GM10847 (cell line): ENCODE data around the gene TGFBR3.

Source experiments
- POLR2A ChIP-seq: IDR thresholded peaks from 2 replicates; pipeline ENCODE4 v1.6.1; 2011; ENCODE audit not compliant: insufficient read length; ENCODE audit errors: extremely low read depth

The TGFBR3 gene

DNA sequence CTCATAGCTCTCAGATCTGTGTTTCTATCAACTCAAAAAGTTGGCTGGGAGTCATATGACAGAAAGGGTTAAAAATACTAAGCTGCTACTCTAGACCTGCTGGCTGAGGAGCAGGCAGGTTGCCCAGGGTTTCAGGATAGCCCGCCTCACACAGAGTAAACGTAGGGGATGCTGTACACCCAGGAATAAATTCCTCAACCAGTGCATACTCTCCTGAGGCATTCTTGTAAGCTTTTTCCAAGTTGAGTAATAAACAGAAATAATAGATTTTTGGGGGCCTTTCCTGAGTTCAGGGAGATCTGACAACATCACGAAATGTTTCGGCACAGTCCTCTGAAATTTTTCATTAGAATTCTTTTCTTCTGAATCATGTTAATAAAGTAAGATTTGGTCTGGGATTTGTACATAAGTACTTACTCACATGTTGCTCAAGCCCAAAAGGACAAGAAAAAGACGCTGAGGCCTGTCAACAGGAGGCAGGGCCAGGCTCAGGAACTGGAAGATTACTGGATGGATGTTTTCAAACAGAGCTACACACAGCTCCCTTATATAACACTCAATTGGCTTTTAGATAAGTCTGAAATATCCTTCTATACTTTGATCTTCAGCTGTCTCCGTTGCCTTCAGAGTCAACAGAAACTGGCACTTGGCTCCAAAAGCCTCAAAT is 41.0 kb downstream of the TGFBR3 start:
- no peak for TF ChIP-seq POLR2A

DNA sequence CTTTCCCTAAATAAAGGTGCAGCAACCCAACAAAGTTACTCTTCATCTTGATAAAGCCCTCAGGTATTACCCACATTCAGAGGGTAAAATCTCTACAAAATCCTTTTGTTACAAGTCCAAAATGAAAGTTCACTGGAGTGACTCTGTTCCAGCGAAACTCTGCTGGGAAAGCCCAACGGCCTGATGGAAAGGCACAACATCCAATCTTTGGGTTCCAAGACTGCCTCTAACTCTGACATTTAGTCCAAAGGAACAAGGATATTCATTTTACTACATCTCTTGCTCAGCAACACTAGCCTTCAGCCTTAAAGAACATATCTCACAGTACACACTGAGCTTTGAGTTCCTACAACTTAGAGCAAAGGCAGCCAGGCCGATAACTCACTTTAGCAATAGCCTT is 42.1 kb downstream of the TGFBR3 start:
- TF ChIP-seq POLR2A = no peak

DNA sequence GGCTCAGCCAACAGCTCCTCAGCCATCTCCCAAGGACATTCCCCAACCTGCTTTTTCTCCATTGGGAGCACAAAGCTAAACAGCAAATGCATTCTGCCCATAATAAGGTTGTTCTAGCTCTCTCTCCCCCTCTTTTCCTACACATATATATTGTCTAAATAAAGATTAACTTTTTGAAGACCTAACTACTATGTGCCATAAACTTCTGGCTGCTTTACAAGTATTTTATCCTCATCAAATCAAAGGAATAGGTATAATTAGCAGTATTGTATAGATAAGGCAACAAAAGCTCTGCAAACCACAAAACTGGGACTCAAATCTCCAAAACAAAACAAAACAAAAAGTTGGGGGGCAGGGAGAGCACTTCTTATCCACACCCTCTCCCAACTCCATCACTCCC is 43.4 kb downstream of the TGFBR3 start:
- no peak for TF ChIP-seq POLR2A

DNA sequence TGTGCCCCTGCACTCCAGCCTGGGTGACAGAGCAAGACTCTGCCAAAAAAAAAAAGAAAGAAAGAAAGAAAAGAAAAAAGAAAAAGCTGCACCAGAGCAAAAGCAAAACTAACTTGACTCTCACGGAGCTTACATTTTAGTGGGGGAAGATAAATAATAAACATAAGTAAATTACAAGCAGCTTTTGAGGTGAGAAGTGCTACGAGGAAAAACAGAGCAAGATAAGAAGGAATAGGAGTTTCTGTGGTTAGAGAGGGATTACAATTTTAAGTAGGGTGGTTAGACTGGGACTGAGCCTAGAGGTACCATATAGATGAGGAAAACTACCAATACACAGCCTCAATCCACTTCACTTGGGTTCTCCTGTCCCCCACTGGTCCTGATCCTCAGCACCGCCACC is 43.9 kb downstream of the TGFBR3 start:
- TF ChIP-seq POLR2A = no peak

DNA sequence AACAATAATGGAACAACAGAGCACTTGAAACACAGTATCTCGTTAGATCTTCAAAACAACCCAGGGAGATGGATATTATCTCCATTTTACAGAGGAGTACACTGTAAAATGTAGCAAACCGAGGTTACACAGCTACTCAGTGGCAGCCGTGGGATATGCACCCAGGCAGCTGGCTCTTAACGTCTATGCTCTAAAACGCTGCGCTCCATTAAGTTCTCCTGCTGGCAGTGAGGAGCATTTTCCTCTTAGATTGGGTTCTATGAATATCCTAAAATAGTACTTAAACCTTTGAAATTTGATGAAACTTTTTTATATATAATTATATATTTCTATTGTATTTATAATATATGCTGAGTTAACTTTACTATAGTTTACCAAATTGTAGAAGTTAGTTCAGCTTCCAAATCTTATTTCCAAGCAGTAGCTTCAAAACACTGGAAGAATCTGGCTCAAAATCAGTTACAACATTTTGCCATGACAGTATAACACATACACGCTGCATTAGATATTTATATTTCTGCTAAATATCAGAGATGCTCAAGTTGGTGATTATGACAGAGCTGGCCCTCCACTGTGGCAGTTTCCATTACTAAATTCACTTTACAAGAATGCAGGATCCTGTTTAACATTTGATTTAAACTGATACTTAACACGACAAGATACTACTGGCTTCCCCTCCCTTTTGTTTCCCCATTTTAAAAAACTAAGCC is 49.5 kb downstream of the TGFBR3 start:
- no peak for TF ChIP-seq POLR2A

DNA sequence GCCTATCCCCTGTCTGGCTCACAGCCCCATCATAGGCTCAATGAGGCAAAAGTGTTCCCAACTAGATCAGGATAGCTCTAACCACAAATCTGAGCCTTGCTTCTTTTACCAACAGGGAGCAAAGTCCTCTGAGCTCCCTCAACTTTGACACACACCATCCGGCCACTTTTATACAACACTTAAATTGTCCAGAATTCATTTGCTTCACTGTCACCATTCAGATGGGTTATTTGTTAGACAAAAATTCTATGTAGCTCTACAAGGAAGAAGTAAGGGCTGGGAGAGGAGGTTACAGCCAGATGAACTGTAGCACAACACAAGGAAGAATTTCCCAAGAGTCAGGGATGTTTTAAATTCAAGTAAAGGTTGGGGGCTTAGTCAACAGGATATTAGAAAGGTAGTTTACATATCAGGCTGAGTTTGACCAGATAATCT is 50.8 kb downstream of the TGFBR3 start:
- no peak for TF ChIP-seq POLR2A

DNA sequence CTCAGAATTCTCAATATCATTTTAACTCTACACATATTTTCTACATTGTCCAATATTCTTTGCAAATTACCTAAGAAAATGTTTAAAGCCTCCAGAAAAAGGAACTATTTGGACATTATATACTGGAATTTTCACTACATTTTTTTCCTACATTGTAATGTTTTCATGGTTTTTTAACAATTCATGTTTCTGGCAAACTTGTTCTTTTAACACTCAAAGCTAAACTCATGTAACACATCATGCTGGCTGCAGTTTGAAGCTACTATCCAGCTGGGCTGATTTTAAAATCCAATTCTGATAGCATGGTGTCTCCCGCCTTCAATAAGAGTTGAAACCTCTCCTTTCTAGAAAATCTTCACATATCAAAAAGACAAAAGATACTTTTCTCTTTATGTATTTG is 52.0 kb downstream of the TGFBR3 start:
- TF ChIP-seq POLR2A = no peak

DNA sequence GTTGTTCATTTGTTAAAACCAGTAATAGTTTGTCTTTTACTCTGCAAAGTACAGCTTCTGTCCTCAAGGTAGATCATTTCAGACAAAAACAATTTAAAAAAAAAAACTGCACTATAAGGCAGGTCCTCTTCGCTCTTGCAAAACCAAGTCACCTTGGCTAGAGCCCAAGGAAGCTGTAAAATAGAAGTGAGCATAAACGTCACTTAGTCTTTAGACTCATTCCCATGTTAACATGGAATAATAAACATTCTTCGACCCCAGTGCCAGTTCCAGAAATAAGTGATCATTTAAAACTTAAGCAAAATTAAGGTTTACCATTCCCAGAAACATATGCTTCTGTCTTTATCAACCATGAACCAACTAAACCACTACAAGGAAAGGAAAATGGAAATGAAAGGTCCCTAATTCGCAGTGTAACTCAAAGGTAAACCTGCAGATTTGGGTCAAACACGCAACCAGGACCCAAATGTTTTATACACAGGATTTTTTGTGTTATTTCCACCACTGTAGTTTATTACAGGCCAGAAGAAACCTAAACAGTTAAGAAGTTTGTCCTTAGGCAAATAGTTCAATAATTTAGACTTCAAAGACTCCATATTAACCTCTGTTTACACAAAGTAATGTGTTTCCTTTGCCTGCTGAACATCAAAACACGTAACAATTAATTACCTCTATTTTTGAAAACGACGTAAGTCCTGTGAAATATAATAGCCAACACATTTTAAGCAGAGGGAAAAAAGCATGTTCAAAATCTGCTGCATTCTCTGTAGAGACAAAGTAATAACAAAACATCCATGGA is 54.6 kb downstream of the TGFBR3 start:
- no peak for TF ChIP-seq POLR2A

DNA sequence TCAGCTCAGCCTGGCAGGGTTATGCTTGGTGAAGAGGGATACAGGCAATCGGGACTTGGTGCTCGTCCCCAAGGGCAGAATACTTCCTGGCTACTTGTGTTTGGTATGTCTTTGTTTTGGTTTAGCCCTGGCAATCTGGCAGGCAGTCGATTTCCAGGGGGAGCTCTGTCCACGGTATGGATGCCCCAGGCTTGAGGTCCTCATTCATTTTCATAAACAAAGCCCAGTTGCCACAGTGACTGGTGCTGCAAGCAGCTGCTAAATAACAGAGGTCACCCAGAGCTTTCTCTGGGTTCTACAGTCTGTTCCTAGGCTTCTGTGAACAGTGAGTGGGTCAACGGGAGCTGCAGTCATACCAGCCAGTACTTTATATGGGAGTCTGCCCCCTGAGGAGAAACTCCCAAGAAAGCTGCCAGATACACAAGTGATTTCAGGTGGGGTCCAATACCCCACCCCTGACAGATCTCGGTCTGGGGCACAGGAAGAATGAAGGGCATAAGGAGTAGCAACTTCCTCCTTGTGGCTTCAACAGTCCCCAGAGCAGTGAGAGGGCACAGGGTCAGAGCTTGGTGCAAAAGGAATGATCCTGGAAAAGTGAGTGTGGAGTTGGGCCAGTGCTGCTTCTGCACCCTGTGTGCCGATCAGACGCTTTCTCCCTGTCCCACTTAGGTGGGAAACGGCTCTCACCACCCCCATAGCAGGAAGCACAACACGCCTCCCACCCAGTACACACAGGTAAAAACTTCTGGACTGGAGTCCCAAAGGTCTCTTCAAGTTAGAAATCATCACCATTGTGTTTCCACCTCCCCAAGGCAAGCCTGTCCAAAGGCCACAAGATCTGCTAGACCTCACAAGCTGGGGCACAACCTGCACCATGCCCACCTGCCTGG is 55.5 kb downstream of the TGFBR3 start:
- no peak for TF ChIP-seq POLR2A

DNA sequence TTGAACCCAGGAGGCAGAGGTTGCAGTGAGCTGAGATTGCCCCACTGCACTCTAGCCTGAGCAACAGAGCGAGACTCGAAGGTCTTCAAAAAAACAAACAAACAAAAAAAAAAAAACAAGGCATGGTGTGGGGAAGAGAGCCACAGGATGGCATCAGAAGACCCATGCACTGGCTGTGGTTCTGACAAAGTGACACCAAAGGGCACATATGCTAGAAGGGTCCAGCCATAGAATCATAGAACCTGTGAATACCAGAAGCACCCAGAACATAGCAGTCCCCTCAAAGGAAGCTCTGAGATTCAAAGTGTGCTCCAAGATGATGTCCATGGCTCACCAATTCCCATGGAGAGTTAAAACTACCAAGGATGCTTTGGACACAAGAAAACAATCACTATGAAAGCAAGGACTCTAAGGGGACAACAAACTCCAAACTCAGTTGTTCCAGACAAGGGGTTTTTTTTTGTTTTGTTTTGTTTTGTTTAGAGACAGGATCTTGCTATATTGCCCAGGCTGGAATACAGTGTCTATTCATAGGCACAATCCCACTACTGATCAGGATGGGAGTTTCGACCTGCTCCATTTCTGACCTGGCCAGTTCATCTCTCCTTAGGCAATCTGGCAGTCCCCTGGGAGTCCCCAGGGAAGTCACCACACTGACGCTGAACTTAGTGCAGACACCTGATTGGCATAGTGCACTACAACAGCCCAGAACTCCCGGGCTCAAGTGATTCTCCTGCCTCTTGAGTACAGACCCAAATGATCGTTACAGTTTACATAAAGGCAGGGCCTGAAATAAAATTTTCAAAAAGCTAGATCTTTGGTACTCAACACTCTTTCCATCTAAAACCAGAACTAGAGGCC is 56.4 kb downstream of the TGFBR3 start:
- no peak for TF ChIP-seq POLR2A

DNA sequence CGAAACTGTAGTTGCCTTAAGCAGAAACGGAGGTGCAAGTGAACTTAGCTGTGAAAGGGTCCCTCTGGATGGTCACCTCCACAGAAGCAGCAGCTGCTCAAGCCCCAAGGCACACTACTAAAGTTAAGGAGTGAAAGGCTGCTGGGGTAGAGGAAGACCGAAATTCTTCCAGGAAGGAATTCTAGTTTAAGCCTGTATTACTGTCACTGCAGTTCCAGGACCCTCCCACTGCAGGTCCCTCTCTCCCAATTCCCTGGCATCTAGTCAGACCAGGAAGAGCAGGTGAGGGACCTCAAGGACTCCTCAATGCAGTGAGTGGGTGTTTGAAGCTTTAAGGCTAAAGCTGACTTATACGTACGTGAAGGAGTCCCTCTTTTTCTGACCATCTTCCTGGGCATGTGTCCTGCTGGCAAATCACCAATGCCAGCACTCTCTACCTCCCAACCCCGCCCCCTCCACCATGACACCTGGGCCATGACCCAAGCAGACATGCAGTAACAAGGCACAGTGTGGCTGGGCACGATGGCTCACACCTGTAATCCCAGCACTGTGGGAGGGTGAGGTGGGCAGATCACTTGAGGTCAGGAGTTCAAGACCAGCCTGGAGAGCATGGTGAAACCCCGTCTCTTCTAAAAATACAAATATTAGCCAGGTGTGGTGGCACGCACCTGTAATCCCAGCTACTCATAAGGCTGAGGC is 57.2 kb downstream of the TGFBR3 start:
- TF ChIP-seq POLR2A = no peak

DNA sequence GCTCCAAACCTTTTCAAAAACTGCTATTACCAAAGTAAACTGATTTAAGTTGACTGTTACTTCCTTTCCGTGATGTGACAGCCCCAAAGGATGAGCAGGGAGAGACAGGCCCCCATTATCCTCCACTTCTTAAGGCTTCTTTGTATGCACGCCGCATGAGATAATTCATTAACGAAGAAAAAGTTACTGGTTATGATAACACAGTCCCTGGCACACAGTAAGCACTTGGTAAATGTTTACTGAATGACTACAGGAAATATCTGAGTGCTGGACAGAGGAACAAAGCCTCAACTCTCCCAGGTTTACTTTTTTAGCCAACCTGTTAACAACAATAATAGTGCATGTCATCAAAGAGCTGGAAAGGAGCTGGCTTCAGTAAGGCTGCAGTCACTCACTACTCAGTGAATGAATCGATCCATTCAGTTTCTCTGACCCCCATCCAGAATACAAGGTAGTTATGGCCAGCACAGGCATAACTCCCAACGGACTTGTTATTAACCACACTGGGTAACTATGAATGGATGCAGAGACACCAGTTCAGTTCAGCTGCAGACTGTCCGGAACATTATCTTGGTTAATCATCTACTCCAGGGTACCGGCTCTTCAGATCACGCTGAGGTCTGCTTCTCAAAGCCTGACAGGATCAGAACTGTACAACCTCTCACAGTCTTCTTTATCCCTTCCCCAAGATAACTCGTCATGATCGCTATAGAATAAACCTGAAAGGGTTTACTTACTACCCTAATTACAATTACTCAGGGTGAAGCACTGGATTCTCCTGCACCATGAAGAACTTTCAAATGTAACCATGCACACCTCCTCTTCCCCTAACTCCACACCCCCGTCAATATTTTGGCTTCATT is 58.3 kb downstream of the TGFBR3 start:
- no peak for TF ChIP-seq POLR2A

DNA sequence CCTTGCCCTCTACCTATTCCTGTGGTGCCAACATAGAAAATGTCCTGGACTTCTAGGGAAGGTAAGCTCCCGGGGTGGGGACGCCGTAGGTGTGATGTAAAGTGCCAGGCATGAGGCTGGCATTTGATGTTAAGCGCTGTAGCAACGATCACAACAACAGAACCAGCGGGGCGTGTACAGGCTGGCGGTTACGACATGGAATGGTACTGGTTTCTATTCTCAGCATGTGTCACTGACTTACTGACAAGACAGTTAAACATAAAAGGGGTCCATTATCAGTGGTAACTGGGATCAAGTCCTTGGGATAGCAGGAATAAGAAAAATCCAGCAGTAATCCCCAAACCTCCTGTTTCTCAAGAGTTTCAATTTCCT is 58.9 kb downstream of the TGFBR3 start:
- TF ChIP-seq POLR2A = no peak
